Keratinocyte (primary cell): ENCODE measurements around the gene FBXO33.

Experiments used
- CTCF ChIP-seq, 3 experiments: IDR thresholded peaks in 1 of 3; conservative IDR thresholded peaks in 1 of 3; optimal IDR thresholded peaks in 1 of 3; 2 replicates in 2 of 3; 3 replicates in 1 of 3; pipeline versions ENCODE3 to v1.5.1; 2011; ENCODE audit warnings: low read length in 3 of 3, mild to moderate bottlenecking in 3 of 3, moderate library complexity in 2 of 3, control low read depth in 1 of 3, inconsistent platforms in 1 of 3; ENCODE audit not compliant: insufficient read depth in 2 of 3; ENCODE audit errors: extremely low read depth in 1 of 3
- EZH2 ChIP-seq: IDR thresholded peaks from one replicate; pipeline ENCODE4 v1.6.1; 2012; ENCODE audit warnings: inconsistent platforms, mild to moderate bottlenecking, low read length, moderate library complexity

DNA sequence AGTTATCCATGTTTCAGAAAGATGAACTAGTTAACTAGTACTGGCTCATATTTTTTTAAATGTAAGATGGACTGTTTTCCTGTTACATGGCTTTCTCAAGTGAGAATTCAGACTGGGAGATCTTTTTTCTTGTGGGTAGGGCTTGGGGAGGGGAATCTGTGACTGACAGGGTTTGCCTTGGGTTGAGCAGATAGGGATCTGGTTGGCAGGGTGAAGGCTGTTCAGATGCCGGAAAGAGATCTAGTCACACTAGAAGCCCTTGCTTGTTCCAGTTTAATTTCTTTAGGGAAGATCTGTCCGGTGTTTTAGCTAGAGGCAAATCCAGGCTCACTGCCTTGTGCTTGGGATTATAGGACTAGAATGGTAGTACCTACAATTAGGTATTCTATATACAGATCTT is 63.2 kb downstream of the FBXO33 start:
- TF ChIP-seq CTCF (optimal IDR thresholded peaks at IDR 0.05 in 1 of 3, IDR thresholded peaks at IDR 0.05 in 1 of 3, conservative IDR thresholded peaks at IDR 0.05 in 1 of 3; ENCODE audit: extremely low read depth in 1 of 3, insufficient read depth in 2 of 3, low read length in 3 of 3) (no peak), EZH2 (no peak)
